HepG2 (cell line): ENCODE data around the gene AP3B1. TPM values are rescaled to one million over a fixed set of nuclear protein-coding genes. Genes with fewer than 3 reads are reported as not detected.

Source experiments
- ATAC-seq: fragments of 200-7000 bp; cut with Tn5 transposase; 3 replicates; pipeline ENCODE4 v1.9.1; 2020; ENCODE audit warnings: mild to moderate bottlenecking, moderate library complexity
- BruUV-seq: library from RNA; stranded (reverse); fragments of 400-500 nt; replicated peaks from 2 replicates; lab custom pipeline; 2021; lab: Mats Ljungman, UMichigan
- CTCF ChIA-PET: fragments of 300-600 bp; formaldehyde crosslinking; extraction: SDS; loops from one replicate; lab custom pipeline; 2021; ENCODE audit warnings: low total read pairs, inconsistent platforms, low intra/inter-chr PET ratio; lab: Yijun Ruan, JAX
- POLR2A ChIA-PET: fragments of 350-600 bp; sonication (Branson Sonifier 250); formaldehyde crosslinking; loops from one replicate; lab custom pipeline; 2020; ENCODE audit warnings: antibody characterized with exemption, inconsistent platforms; lab: Yijun Ruan, JAX
- DNase-seq: peaks from one replicate; pipeline ENCODE4 v3.0.0-alpha.2; 2015; ENCODE audit warnings: low spot score
- FAIRE-seq: peaks from 3 replicates; lab custom pipeline; 2011; peaks lifted over from hg19 to GRCh38; lab: Jason Lieb, UNC
- H2AFZ ChIP-seq: one replicate; pipeline ENCODE4 v1.6.1; 2011; ENCODE audit warnings: low read length, inconsistent platforms
- H3K27ac ChIP-seq: fragments of 300-600 bp; 3 replicates; pipeline ENCODE4 v1.8.0; 2011; ENCODE audit warnings: mixed run types, mild to moderate bottlenecking, mixed read lengths, low read length, inconsistent platforms; ENCODE audit not compliant: insufficient read depth; ENCODE audit errors: extremely low read length
- H3K27me3 ChIP-seq, 2 experiments: fragments of 200-600 bp in 1 of 2; 2 replicates in 1 of 2; 3 replicates in 1 of 2; pipeline versions ENCODE4 v1.6.0 to v1.8.0; 2011; ENCODE audit warnings: low read length in 2 of 2, mild to moderate bottlenecking in 2 of 2, moderate library complexity in 2 of 2, inconsistent platforms in 1 of 2; ENCODE audit not compliant: insufficient read depth in 2 of 2, control insufficient read depth in 1 of 2
- H3K36me3 ChIP-seq, 2 experiments: fragments of 200-600 bp in 1 of 2; replicated peaks in 1 of 2; 2 replicates in 1 of 2; 3 replicates in 1 of 2; pipeline versions ENCODE4 v1.5.1 to v1.8.0; 2011; ENCODE audit warnings: low read length in 2 of 2, inconsistent platforms in 1 of 2; ENCODE audit not compliant: insufficient read depth in 2 of 2, control insufficient read depth in 1 of 2
- H3K4me1 ChIP-seq: 2 replicates; pipeline ENCODE4 v1.5.1; 2012; ENCODE audit warnings: low read length, inconsistent platforms; ENCODE audit not compliant: insufficient read depth
- H3K4me2 ChIP-seq: 2 replicates; pipeline ENCODE4 v1.6.0; 2011; ENCODE audit warnings: low read depth, low read length, inconsistent platforms
- H3K4me3 ChIP-seq, 3 experiments: fragments of 200-600 bp in 1 of 3; sonication (generic), shearing (Covaris generic) in 1 of 3; replicated peaks in 1 of 3; 2 replicates each; pipeline ENCODE4 v1.5.1; 2011 to 2016; ENCODE audit warnings: low read length in 3 of 3, inconsistent platforms in 2 of 3, low read depth in 2 of 3, mild to moderate bottlenecking in 2 of 3, control low read depth in 1 of 3, mixed read lengths in 1 of 3; ENCODE audit not compliant: insufficient read depth in 1 of 3
- H3K79me2 ChIP-seq: one replicate; pipeline ENCODE4 v1.6.1; 2011; ENCODE audit warnings: low read length, inconsistent platforms; ENCODE audit not compliant: insufficient read depth
- H3K9ac ChIP-seq: 2 replicates; pipeline ENCODE4 v1.6.0; 2011; ENCODE audit warnings: mild to moderate bottlenecking, low read depth, low read length, inconsistent platforms; ENCODE audit not compliant: insufficient read depth
- H3K9me3 ChIP-seq: 2 replicates; pipeline ENCODE4 v1.5.1; 2012; ENCODE audit warnings: mild to moderate bottlenecking, low read length
- H4K20me1 ChIP-seq: 2 replicates; pipeline ENCODE4 v1.6.0; 2011; ENCODE audit warnings: inconsistent platforms, mild to moderate bottlenecking, low read length, moderate library complexity; ENCODE audit not compliant: insufficient read depth
- AFF4 ChIP-seq: sonication (generic); formaldehyde crosslinking; IDR thresholded peaks from 2 replicates; pipeline ENCODE4 v1.4.0; 2020; ENCODE audit warnings: missing genetic modification reagents
- CHCHD3 ChIP-seq: sonication (generic); formaldehyde crosslinking; IDR thresholded peaks from 2 replicates; pipeline ENCODE4 v1.8.0; 2022; ENCODE audit warnings: mild to moderate bottlenecking, missing genetic modification reagents, moderate library complexity
- GFI1 ChIP-seq: sonication (generic); formaldehyde crosslinking; IDR thresholded peaks from 2 replicates; pipeline ENCODE4 v1.5.0; 2020; ENCODE audit warnings: missing genetic modification reagents, mild to moderate bottlenecking, borderline replicate concordance
- HIVEP1 ChIP-seq: sonication (generic); formaldehyde crosslinking; IDR thresholded peaks from 2 replicates; pipeline ENCODE4 v1.4.0; 2020; ENCODE audit warnings: mild to moderate bottlenecking, missing genetic modification reagents
- LRRFIP1 ChIP-seq: sonication (generic); formaldehyde crosslinking; conservative IDR thresholded peaks from 2 replicates; pipeline ENCODE4 v1.4.0; 2020; ENCODE audit warnings: missing genetic modification reagents
- MAFK ChIP-seq, 2 experiments: IDR thresholded peaks in 1 of 2; conservative IDR thresholded peaks in 1 of 2; 2 replicates each; pipeline ENCODE4 v1.6.1; 2011; ENCODE audit warnings: improper control_type of control experiment in 2 of 2, low read length in 2 of 2
- MLLT10 ChIP-seq: sonication (generic); formaldehyde crosslinking; IDR thresholded peaks from 2 replicates; pipeline ENCODE4 v1.4.0; 2020; ENCODE audit warnings: missing genetic modification reagents
- NCOR1 ChIP-seq: fragments of 200-600 bp; sonication (generic); IDR thresholded peaks from 2 replicates; pipeline ENCODE4 v1.7.0; 2017; ENCODE audit warnings: antibody characterized with exemption, low read length, borderline replicate concordance
- SKIL ChIP-seq: sonication (generic); formaldehyde crosslinking; IDR thresholded peaks from 2 replicates; pipeline ENCODE4 v1.8.0; 2022; ENCODE audit warnings: missing genetic modification reagents, mild to moderate bottlenecking, moderate library complexity, borderline replicate concordance
- TERF1 ChIP-seq: sonication (generic); formaldehyde crosslinking; IDR thresholded peaks from 2 replicates; pipeline ENCODE4 v1.8.0; 2022; ENCODE audit warnings: mild to moderate bottlenecking, missing genetic modification reagents, moderate library complexity
- ZNF24 ChIP-seq: fragments of 450-650 bp; IDR thresholded peaks from 2 replicates; pipeline ENCODE4 v1.6.1; 2017; ENCODE audit warnings: antibody characterized with exemption, mild to moderate bottlenecking
- ZNF335 ChIP-seq: sonication (generic); formaldehyde crosslinking; IDR thresholded peaks from 2 replicates; pipeline ENCODE4 v1.4.0; 2020; ENCODE audit warnings: missing genetic modification reagents
- ZNF629 ChIP-seq: sonication (generic); formaldehyde crosslinking; conservative IDR thresholded peaks from 2 replicates; pipeline ENCODE4 v1.5.0; 2020; ENCODE audit warnings: missing genetic modification reagents
- ZNF709 ChIP-seq: sonication (generic); formaldehyde crosslinking; IDR thresholded peaks from 2 replicates; pipeline ENCODE4 v1.5.0; 2020; ENCODE audit warnings: mild to moderate bottlenecking, missing genetic modification reagents
- WGBS: methylation state at CpG from one replicate; pipeline ENCODE4 v1.1.6; 2017; ENCODE audit warnings: low lambda C conversion rate; 5-methylcytosine and 5-hydroxymethylcytosine counted together
- in situ Hi-C: cut with HindIII; loops from 2 replicates; pipeline ENCODE4 v1.10.0; 2017; ENCODE audit warnings: low pct_unique_long_range_greater_than_20kb; ENCODE audit not compliant: extremely low pct_ligation_motif_present
- intact Hi-C: fragments of 100-400 bp; cut with micrococcal nuclease; formaldehyde crosslinking; loops from one replicate; pipeline ENCODE4 v1.10.0; 2022; ENCODE audit not compliant: unreplicated experiment
- polyA plus RNA-seq, 8 experiments: library from polyadenylated mRNA; depleted of rRNA in 3 of 8; stranded (reverse) in 7 of 8; unstranded in 1 of 8; fragments of >200 nt; fragmentation: Illumina TruSeq in 4 of 8; extraction: Trizol in 4 of 8; gene quantifications; 2 replicates each; pipeline versions ENCODE4 v1.2.1 to v1.2.3, GENCODE V29; 2011 to 2016; ENCODE audit warnings: low read depth in 4 of 8, missing spikeins in 1 of 8, mixed read lengths in 1 of 8; ENCODE audit not compliant: insufficient read depth in 1 of 8
- total RNA-seq, 5 experiments: library from RNA; depleted of rRNA; stranded (reverse); fragments of >200 nt; fragmentation: Illumina TruSeq; extraction: Trizol; gene quantifications; 2 replicates each; pipeline ENCODE4 v1.2.3, GENCODE V29; 2016; ENCODE audit warnings: low read depth in 1 of 5

AP3B1 gene
- total and polyA plus RNA-seq, 2 of the 13 experiments (the other 11 are each of a cell fraction or from before 2014, with no cell fraction given), result 37.7 to 51.2 TPM

- H3K9me3 ChIP-seq, result no peaks in the 10 kb centered on the region
- in situ Hi-C loops, result no loop called here
- no TSS peak for BruUV-seq
- peaks cover 14% of the 10 kb centered on the region for H3K4me1 ChIP-seq
- ATAC-seq, result no peak
- H3K36me3 ChIP-seq, result no peaks in the 10 kb centered on the region
- no peak overlapping the region for H3K27ac ChIP-seq
- H3K9ac ChIP-seq, result no peak overlapping the region
- H3K79me2 ChIP-seq, result no peaks in the 10 kb centered on the region
- no peaks in the 10 kb centered on the region for H4K20me1 ChIP-seq
- H2AFZ ChIP-seq, result no peak overlapping the region
- ChIA-PET CTCF (no interaction called here), POLR2A (no interaction called here)
- WGBS, result 66% methylated on average over 6 of the region's 6 CpGs
- H3K27me3 ChIP-seq, result no peaks in the 10 kb centered on the region; a peak in 1 of 5 replicates
- no peak for FAIRE-seq
- no peak for DNase-seq
- intact Hi-C loops, result no loop called here
- H3K4me2 ChIP-seq, result no peak overlapping the region
- H3K4me3 ChIP-seq, result no peak overlapping the region
- no peak for TF ChIP-seq AFF4 (CRISPR knock-in tag)
- peak in 1 of 2 experiments; percentile 46; a peak in 3 of 4 replicates for TF ChIP-seq MAFK (conservative IDR thresholded peaks at IDR 0.05 in 1 of 2, IDR thresholded peaks at IDR 0.05 in 1 of 2; ENCODE audit: low read length in 2 of 2)
- TF ChIP-seq ZNF709 (CRISPR knock-in tag), result no peak
- TF ChIP-seq GFI1 (CRISPR knock-in tag), result no peak
- TF ChIP-seq MLLT10, result no peak
- TF ChIP-seq ZNF629 (CRISPR knock-in tag), result no peak
- TF ChIP-seq LRRFIP1 (CRISPR knock-in tag), result no peak
- no peak for TF ChIP-seq CHCHD3 (CRISPR knock-in tag)
- TF ChIP-seq ZNF24, result no peak
- no peak for TF ChIP-seq NCOR1
- no peak for TF ChIP-seq SKIL (CRISPR knock-in tag)
- no peak for TF ChIP-seq HIVEP1 (CRISPR knock-in tag)
- TF ChIP-seq TERF1 (CRISPR knock-in tag), result no peak
- TF ChIP-seq ZNF335, result no peak
Measured at GRCh38 chr5:78327761-78328510, 33.4 kb upstream of the AP3B1 start.
